Loucy (cell line): Measurements from ENCODE around the gene MAD1L1.

Source experiments
- EZH2phosphoT487 ChIP-seq: fragments of 200-600 bp; IDR thresholded peaks from 2 replicates; pipeline ENCODE4 v1.6.1; 2018; ENCODE audit warnings: antibody characterized with exemption, mild to moderate bottlenecking, moderate library complexity, borderline replicate concordance
- TF ChIP-seq, protein P1 (sequence below): fragments of 200-600 bp; sonication (generic); conservative IDR thresholded peaks from 2 replicates; pipeline ENCODE4 v1.5.1; 2014; ENCODE audit warnings: mild to moderate bottlenecking, antibody characterized with exemption, low read length

DNA sequence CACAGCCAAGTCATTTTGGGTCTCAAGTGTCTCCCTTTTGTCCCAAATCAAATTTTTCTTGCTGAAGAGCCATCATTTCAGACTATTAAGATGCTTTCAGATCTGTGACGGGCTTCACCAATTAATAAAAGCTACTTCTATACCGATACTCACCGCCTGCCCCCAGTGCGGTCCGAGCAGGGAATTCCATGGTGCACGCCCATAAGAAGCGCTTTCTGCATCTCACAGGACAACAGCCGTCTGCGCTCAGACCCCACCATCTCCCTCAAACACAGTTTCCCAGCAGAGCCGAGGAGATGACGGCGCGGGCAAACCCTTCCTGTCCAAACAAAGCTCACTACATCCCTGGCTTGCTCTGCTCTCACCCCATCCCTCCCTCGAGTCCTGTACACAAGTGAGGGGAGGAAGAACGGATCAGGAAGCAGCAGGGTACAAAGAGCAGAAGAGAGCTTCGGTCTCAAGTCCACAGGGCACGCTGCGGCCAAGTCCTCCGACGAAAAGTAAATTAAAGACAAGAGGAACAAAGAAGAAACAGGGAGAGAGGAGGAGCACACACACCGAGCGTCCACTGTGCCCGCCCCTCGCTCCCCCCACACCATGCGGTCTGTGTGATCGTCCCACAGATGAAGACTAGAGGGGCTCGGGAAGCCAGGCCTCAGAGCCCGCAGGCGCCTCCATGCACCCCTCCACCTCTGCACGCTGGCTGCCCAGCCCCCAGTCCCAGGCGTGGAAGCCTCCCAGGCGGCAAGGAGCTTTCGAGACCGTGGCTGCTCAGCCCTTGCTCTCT lies 121.9 kb downstream of the MAD1L1 start:
- TF ChIP-seq, protein P1, sequence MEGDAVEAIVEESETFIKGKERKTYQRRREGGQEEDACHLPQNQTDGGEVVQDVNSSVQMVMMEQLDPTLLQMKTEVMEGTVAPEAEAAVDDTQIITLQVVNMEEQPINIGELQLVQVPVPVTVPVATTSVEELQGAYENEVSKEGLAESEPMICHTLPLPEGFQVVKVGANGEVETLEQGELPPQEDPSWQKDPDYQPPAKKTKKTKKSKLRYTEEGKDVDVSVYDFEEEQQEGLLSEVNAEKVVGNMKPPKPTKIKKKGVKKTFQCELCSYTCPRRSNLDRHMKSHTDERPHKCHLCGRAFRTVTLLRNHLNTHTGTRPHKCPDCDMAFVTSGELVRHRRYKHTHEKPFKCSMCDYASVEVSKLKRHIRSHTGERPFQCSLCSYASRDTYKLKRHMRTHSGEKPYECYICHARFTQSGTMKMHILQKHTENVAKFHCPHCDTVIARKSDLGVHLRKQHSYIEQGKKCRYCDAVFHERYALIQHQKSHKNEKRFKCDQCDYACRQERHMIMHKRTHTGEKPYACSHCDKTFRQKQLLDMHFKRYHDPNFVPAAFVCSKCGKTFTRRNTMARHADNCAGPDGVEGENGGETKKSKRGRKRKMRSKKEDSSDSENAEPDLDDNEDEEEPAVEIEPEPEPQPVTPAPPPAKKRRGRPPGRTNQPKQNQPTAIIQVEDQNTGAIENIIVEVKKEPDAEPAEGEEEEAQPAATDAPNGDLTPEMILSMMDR: no peak
- no peak for TF ChIP-seq EZH2phosphoT487
